ENCODE data around the gene TPPP3.

TPPP3 gene

DNA sequence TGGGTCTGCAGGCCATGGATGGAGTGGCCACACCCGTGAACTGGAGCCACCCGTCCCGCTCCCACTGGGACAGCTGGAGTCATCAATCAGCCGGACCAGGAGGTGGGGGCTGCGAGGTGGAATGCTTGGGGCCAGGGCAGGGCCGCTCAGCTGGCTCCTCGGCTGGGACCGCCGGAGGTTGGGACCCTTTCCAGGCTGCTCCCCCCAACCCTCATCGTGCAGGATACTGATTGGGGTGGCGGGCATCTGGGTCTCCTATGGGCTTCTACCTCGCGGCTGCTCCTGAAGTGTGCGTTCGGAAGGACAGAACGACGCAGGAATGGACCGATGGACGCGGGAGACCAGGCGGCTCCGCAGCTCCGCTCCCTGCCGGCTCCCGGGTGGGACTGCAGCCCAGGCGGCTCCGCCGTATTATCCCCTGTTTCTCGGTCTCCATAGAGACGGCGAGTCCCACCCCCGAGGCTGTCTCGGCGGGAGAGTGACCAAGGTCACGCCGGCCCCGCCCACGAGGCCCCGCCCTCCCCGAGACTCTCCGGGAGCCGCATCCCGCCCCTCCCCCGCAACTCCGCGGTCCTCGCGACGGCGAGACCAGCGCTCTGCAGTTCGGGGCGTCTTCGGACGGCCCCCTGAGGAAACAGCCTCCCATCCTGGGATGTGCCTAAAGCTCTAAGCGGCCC is at the start of gene TPPP3:
TSS of gene TPPP3 (minus strand) at position 388 of the 677 bp plus-strand sequence. CDS start 2,387 bp downstream, outside the sequence.
- DNase-seq (ENCODE audit: low spot score): peak; percentile 62

DNA sequence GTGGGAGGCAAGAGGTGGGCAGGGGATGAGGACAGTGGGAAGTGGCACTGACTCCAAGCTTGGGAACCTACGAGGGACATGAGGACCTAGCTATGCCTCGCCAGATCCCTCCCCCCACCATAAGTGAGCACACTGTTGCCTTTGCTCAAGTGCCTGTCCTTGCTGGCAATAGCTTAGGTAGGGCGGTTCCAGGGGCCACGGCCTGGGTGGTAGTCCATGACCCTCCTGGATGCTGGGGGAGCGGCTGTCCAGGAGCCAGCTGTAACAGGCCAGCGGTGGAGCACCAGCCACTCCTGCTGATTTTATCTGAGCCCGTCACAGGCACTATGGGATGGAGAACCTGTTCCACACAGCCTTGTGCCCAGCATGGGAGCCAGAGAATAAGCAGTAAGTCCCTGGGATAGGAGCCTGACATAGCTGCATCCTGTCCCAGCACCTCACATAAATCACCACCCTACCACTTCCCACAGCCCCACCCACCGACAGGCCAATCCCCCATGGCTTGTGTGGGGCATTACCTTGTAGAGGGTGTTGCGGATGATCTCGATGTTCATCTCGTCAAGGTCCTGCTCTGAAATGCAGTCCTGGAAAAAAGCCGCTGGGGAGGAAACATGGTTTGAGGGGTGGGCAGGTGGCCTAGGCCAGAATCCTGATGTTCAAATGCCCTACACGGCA is 49.4 kb upstream of the TPPP3 start:
- DNase-seq (ENCODE audit: low spot score): no peak

DNA sequence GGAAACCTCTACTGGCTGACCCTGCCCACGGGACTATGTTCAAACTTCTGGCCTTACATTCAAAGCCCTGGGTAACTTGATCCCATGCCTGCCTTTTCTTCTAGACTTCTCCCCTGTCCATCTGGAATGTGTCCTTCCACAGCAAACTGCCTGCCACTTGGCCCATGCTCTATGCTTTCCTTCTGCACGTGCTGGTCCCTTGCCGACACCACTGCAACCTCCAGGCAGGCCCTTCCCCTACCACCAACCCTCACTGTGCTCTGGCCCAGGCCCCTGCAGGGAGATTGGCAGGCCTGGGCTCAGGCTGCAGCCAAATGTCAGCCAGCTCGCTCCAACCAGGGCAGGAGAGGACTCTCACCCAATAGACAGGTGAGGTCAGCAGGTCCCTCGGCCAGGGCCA is 48.6 kb upstream of the TPPP3 start:
- no peak for DNase-seq (ENCODE audit: low spot score)

DNA sequence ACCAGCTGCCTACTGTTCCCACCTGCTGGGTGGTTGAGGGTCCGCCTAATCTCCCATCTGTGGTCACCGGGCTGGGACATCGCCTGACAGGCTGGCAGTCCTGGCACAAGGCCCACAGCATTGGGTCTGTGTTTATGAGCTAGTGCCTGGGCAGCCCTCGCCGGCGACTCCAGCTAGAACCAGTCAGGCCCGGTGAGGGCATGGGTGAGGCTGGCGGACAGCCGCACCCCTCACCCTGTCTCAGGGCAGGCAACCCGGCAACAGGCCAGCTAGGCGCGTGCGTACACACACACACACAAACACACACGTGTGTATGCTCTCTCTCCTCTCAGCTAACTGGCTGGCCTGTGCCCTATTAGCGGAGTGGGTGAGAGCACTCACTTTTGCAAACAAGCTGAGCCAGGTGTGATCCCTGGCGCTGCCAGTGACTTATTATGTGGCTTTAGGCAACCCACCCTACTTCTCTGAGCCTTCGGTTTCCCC is 48.0 kb upstream of the TPPP3 start:
- no peak for DNase-seq (ENCODE audit: low spot score)

DNA sequence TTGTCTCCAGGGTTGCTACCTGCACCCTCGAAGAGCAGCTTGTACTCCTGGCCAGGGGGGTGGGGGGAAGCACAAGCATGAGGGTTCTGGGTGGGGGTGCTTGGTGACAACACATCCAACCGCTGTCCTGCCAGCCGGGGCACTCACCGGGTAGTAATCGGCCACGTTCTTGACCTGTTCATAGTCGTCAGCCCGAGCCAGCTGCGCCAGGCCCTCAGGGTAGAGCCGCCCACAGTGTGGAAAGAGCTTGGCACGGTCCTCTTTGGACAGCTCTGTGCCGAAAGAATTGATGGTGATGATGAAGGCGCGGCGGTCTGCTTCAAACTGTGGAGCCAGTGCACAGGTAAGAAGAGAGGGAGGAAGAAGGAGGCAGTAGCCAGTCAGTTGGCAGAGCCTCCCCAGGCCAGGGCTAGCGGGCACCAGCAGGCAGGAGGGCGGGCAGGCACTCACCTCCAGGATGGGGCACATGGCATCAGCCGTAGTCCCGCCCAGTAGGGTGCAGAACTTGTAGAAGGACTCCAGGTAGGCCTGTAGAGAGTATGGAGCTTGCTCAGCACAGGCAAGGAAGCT is 45.6 kb upstream of the TPPP3 start:
- DNase-seq (ENCODE audit: low spot score): no peak

DNA sequence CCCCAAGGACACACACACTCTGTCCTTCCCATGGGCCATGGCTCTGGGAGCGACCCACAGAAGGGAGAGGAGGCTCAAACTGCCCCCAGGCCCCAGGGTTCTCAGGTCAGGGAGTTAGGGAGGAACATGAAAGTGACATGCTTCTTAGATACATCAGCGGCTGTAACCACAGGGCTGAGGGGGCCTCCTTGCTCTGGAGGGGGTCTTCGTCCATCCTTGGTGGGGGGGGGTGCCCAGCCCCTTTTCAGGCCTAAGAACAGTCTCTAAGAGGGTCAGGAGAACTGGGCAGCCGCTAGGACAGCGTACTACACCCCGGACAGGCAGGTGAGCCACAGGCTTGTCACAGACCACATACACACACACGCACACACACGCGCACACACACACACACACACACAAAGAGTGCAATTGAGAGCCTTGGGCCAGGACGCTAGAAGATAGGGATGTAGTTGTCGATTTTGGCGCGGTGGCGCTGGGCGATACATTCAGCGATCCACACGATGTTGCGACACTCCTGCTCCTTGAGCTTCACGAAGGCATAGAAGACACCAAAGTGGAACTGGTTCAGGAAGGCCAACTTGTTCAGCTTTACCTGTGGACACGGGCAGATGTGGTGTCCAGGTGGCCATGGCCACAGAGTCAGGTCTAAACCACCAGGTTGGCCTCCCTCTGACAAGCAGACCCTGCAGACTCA is 44.9 kb upstream of the TPPP3 start:
- DNase-seq (ENCODE audit: low spot score): no peak

DNA sequence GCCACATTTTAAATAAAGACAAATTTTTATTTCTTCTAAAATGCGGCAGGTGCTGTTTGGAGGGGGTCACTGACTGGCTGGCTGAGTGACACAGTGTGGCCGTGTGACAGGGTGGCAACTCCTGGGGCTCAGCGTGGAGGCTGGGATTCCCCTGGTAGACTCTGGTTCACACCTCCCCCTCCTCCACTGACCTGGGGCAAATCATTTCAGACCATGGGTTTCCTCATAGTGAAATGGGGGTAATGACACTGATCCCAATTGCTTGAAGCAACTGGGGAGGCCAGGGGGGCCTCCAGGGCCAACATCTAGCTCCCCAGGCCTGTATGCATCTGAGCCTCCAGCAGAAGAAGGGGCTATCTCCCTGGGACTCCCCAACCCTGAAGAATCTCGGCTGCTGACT is 44.2 kb upstream of the TPPP3 start:
- no peak for DNase-seq (ENCODE audit: low spot score)

DNA sequence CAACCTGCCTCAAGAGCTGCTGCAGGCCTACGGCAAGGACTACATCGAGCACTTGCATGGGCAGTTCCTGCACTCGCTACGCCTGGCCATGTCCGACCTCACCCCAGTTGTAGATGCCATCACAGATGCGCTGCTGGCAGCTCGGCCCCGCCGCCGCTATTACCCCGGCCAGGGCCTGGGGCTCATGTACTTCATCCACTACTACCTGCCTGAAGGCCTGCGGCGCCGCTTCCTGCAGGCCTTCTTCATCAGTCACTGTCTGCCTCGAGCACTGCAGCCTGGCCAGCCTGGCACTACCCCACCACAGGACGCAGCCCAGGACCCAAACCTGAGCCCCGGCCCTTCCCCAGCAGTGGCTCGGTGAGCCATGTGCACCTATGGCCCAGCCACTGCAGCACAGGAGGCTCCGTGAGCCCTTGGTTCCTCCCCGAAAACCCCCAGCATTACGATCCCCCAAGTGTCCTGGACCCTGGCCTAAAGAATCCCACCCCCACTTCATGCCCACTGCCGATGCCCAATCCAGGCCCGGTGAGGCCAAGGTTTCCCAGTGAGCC is 43.4 kb upstream of the TPPP3 start:
- DNase-seq (ENCODE audit: low spot score): no peak

DNA sequence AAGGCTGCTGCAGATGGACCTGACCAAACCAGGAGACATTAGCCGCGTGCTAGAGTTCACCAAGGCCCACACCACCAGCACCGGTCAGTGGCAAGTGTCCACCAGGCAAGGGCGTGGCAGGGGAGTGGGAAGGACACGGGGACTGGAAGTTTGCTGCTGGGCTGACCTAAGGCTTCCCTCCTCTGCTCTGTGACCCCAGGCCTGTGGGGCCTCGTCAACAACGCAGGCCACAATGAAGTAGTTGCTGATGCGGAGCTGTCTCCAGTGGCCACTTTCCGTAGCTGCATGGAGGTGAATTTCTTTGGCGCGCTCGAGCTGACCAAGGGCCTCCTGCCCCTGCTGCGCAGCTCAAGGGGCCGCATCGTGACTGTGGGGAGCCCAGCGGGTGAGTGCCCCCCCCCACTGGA is 42.5 kb upstream of the TPPP3 start:
- no peak for DNase-seq (ENCODE audit: low spot score)

DNA sequence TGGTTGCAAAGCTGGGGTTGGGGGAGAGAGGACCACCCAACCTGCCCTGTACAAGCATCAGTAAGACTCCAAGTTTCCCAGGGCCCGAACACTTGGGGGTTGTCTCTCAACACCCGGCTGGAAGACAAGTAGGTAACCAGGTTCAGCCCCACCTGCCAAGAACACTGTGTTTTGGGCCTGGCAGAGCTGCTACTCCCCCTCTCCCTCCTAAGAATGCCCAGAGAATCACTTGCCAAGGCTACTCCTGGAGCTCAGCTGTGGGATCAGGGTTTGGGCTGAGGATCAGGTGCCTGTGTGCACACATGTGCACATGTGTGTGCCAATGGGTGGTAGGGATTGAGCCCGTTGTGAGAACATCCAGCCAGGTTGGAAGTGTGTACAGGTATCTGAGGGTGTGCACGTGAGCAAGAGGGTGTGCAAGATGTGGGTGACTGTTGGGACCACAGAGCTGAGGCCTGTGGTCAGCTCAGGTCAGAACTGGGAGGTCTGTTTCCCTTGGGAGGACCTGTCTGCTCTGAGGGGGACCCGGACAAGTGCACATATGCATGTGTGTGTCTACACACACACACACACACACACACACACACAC is 39.9 kb upstream of the TPPP3 start:
- no peak for DNase-seq (ENCODE audit: low spot score)

DNA sequence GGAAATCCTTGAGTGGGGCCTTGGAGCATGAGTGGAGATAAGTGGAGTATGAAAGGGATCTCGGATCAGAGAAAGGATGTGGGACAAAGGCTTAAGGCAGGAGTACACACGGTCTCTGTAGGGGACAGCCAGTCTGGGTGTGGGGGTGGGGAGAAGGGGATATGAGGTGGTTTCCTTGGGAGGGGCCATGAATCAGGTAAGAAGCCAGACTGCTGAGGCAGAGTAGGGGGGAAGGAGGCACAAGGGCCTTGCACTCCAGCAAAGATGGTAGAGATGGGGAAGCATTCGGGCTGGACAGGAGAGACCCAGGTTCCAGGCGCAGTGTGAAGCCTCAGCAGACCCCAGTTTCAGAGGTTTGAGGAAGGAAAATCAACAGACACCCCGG is 39.2 kb upstream of the TPPP3 start:
- no peak for DNase-seq (ENCODE audit: low spot score)

DNA sequence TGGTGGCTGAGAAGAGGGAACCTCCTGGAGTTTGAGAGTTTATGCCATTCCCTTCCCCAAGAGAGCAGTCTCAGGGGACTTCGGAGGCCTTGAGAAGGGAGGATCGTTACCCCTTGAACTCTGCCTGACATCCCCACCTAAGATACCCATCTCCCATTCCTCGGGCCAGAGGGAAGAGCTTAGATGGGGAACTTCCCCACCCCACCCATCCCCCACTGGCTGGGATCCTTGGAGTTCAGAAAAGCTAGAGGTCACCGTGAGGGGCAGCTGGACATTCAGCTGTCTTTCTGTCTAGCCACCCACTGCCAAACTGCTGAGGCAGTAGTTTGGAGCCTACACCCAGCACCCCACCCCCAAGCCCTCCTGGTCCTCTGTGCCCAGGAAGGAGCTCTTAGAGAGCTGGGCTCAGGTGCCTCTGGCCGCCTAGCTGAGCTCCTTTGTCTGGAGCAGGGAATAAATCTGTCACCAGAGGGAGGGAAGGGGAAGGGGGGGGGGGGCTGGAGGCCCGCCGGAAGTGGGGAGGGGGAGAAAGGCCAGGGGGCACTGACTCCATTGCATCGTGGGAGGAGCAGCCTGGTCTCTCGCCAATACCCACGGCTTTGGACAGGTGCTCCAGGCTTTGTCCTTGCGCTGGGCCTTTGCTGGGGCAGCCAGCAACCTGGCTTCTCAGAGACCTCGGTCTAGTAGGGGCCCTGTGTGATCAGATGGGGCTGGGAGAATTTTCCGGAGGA is 38.6 kb upstream of the TPPP3 start:
- DNase-seq (ENCODE audit: low spot score): no peak

DNA sequence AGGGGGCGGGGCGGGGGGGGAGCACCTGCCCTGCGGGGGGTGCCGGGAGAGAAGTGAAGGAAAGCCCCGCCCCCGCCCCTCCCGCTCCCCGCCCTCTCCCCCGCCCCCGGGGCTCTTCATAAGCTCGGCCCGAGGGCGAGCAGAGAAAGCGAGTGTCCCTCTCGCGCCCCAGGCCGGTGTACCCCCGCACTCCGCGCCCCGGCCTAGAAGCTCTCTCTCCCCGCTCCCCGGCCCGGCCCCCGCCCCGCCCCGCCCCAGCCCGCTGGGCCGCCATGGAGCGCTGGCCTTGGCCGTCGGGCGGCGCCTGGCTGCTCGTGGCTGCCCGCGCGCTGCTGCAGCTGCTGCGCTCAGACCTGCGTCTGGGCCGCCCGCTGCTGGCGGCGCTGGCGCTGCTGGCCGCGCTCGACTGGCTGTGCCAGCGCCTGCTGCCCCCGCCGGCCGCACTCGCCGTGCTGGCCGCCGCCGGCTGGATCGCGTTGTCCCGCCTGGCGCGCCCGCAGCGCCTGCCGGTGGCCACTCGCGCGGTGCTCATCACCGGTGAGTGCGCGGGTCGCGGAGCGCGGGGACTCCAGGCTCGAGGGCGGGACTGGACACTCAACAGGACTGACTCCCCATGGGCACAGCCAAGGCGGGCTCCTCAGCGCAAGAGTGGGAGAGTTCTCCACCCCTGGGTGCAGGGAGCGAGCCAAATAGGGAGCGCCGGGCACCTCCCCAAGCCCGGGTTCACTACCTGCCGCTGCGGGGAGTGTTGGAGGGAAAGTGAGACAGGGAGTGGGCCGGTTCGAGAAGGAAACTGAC is 37.9 kb upstream of the TPPP3 start, which contains the start of gene HSD11B2:
TSS of gene HSD11B2 (plus strand) at position 145 of the 798 bp plus-strand sequence. CDS start at position 273, 128 bp downstream.
- DNase-seq (ENCODE audit: low spot score): no peak

DNA sequence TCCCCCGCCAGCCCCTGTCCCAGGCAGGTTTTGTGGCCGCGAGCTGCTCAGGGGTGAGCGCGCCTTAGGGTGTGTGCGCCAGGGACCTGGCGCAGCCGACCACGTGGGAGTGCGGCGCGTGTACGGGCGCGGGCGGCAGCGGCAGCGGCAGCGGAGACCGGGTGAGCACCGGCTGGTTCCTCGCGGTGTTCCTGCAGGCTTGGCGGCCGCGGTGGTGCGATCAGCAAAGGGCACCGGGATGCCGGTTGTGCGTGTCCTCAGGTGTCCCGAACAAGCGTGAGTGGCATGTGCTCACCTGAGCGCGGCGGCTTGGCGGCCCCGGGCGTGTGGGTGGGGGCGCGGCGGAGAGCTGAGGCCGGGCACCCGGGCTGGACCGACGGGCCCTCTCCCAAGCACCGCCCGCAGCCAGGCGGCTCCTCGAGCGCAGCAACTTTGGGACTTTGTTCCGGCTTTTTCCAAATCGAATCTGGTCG is 37.2 kb upstream of the TPPP3 start:
- DNase-seq (ENCODE audit: low spot score): no peak

DNA sequence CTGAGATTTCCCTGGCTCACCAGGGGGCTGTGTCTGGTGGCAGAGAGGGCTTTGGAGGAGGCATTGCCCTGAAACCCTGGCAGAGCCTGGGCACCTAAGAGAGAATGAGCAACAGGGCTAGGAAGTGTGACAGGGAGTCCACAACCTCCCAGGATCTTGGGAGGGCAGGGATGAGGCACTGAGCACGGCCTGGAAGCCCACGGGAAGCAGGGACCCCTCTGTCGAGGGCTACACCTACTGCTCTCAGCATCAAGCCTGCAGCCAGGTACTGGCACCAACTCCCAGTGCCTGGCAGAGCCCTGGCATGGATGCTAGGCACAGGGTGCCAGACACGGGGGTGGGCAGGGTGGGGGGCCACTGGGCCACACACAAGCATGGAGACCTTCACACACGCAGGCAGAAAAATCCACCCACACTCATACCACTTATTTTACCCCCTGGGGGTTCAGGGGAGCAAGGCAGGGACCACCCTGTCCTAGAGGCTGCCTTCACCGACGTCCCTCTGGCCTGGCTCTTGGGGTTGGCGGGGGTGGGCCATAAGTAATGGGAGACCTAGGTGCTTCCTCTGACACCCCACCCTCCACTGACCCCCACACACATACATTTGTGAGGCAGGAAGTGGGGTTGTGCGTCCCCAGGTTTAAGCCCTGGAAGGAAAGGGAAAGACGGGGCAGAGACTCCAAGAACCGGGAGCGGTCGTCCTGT is 36.7 kb upstream of the TPPP3 start:
- no peak for DNase-seq (ENCODE audit: low spot score)

DNA sequence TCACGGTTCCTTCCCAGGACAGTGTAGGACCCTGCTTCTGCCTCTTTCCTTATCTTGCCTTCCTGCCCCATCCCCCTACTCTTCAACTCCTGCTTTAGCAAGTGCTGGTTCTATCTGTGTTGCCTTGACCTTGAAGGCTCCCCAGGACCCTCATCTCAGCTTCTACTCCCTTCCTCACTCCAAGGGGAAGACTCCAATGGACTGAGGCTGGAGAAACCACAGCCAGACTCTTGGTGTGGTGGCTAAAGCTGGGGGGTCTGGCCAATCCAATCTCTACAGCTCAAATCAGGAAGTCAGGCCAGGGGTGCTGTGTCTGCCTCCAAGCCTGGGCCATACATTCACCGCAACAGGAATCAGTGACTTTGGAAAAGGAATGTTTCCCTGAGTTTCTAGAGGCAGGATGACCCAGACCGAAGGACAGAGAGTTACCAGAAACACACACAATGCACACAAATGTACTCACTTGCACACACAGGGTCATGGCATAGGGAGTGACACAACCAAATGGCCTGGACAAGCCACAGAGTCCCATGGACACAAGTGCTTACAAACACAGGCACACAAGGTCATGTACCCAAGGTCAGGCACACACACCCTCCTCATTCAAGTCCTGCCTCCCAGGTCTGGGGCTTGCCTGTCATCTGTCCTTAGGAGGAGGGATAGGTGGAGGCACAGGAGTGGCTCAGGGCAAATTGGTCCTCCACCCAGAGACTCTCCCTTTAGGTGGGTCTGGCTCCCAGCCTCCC is 35.9 kb upstream of the TPPP3 start:
- DNase-seq (ENCODE audit: low spot score): no peak

DNA sequence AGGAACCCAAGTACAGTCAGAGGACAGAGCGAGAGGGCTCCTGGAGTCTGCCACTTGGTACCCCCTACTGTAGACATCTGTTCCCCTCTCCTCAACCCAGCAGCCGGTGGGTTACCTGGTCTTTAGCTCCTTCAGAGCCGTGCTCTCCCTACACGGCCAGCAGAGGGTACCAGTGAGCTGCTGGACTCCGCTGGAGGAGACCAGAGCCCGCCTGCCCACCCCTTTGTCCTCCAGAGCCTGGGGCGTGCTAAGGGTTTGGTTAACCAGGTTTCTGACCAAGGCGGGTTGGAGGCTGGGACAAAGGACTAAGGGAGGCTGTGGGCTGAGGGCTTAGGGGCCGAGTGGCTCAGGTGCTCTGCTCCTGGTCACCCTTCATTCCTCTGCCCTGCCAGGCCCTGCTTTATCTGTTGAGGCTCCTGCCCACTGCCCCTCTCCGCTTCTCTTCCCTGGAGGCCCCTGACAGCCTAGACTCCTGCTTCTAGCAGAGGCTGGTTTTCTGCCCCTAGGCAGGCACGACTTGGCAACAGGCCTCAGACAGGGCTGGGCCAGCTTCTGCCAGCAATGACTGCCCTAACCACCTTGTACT is 34.9 kb upstream of the TPPP3 start:
- DNase-seq (ENCODE audit: low spot score): peak; percentile 46

DNA sequence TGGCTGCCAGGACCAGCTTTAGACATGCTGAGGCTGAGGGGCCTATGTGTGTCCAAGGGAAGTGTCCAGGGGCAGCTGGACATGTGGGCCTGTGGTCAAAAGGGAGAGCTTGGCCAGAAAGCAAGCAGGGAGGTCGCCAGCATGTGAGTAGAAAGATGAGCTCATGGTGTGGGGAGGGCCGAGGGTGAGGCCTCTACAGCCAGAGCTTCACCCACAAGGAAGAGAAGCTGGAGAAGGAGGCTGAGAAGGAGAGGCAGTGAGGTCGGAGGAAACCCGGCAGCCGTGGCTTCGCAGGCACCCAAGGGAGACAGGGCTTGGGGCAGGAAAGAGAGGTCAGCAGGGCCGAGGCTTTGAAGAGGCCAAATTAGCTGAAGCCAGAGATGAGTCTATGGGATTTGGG is 33.7 kb upstream of the TPPP3 start:
- no peak for DNase-seq (ENCODE audit: low spot score)

DNA sequence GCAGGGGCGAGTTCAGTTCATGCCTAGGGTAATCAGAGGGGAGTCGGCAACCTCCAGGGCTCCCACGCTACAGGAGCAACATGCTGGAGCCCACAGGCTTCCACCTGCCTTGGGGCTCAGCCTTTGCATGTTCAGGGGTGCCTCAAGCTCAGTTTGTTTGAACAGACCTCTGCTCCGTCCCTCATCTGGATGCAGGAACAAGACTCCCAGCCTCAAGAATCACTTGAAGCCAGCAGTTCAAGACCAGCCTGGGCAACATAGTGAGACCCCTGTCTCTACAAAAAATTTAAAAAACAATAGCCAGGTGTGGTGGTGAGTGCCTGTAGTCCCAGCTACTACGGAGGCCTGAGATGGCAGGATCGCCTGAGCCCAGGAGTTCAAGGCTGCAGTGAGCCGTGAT is 32.7 kb upstream of the TPPP3 start:
- DNase-seq (ENCODE audit: low spot score): no peak

Measured in COLO829 (cell line).